Chondrocyte (in vitro differentiated cells): Measurements from ENCODE around the gene GPC3. TPM values are rescaled to one million over a fixed set of nuclear protein-coding genes. Genes with fewer than 3 reads are reported as not detected.

Source experiments
- DNase-seq: peaks from one replicate; pipeline ENCODE4 v3.0.0; 2021; ENCODE audit warnings: mixed read lengths, low spot score
- H3K27ac Mint-ChIP-seq: one replicate; pipeline ENCODE4 v1.8.0; 2021; ENCODE audit warnings: mild to moderate bottlenecking, moderate library complexity, mixed read lengths; ENCODE audit not compliant: unreplicated experiment
- H3K27me3 Mint-ChIP-seq: 2 replicates; pipeline ENCODE4 v1.8.0; 2021; ENCODE audit warnings: low read depth, mixed read lengths
- H3K36me3 Mint-ChIP-seq: 2 replicates; pipeline ENCODE4 v1.8.0; 2021; ENCODE audit warnings: low read depth, mixed read lengths
- H3K4me1 Mint-ChIP-seq: 2 replicates; pipeline ENCODE4 v1.8.0; 2021; ENCODE audit warnings: low read depth, mild to moderate bottlenecking, mixed read lengths
- H3K4me3 Mint-ChIP-seq: one replicate; pipeline ENCODE4 v1.8.0; 2021; ENCODE audit warnings: mild to moderate bottlenecking, moderate library complexity, mixed read lengths; ENCODE audit not compliant: unreplicated experiment
- H3K9me3 Mint-ChIP-seq: 2 replicates; pipeline ENCODE4 v1.8.0; 2021; ENCODE audit warnings: low read depth, mixed read lengths
- CTCF ChIP-seq: fragments of 200-600 bp; sonication (generic); IDR thresholded peaks from 2 replicates; pipeline ENCODE4 v1.5.0; 2021; ENCODE audit warnings: antibody characterized with exemption, mild to moderate bottlenecking, moderate library complexity
- total RNA-seq: library from RNA; stranded (reverse); gene quantifications from 3 replicates; pipeline ENCODE4 v1.2.1, GENCODE V29; 2021

The GPC3 gene
- total RNA-seq, 1 donor from 2014 or later = 1.9 TPM

- H3K27ac Mint-ChIP-seq = no peak overlapping the region
Measured at GRCh38 chrX:133846311-133846710, 139.1 kb downstream of the GPC3 start.

GRCh38 chrX:133840415-133840814 lies 145.0 kb downstream of the GPC3 start:
- no peaks in the 10 kb centered on the region for H3K27me3 Mint-ChIP-seq
- H3K4me3 Mint-ChIP-seq = no peak overlapping the region
- no peak for TF ChIP-seq CTCF
- no peak for DNase-seq
- H3K9me3 Mint-ChIP-seq = no peaks in the 10 kb centered on the region
- H3K4me1 Mint-ChIP-seq = peaks cover 3% of the 10 kb centered on the region
- no peaks in the 10 kb centered on the region for H3K36me3 Mint-ChIP-seq
- H3K27ac Mint-ChIP-seq = no peak overlapping the region

More at GRCh38 chrX:133846311-133846710, 139.1 kb downstream of the GPC3 start:
- no peak for DNase-seq
- H3K27me3 Mint-ChIP-seq = no peaks in the 10 kb centered on the region
- no peak overlapping the region for H3K4me3 Mint-ChIP-seq
- no peak for TF ChIP-seq CTCF
- H3K9me3 Mint-ChIP-seq = no peaks in the 10 kb centered on the region
- H3K4me1 Mint-ChIP-seq = peaks cover 35% of the 10 kb centered on the region
- no peaks in the 10 kb centered on the region for H3K36me3 Mint-ChIP-seq

GRCh38 chrX:133838761-133839676 lies 146.4 kb downstream of the GPC3 start:
- Mint-ChIP-seq H3K27me3 (no peaks in the 10 kb centered on the region), H3K4me1 (peaks cover 3% of the 10 kb centered on the region), H3K27ac (no peak overlapping the region), H3K36me3 (no peaks in the 10 kb centered on the region), H3K4me3 (no peak overlapping the region), H3K9me3 (no peaks in the 10 kb centered on the region)
- no peak for DNase-seq
- TF ChIP-seq CTCF = peak; percentile 90

- H3K27me3 Mint-ChIP-seq = no peaks in the 10 kb centered on the region
- DNase-seq = no peak
- H3K4me3 Mint-ChIP-seq = no peak overlapping the region
- H3K36me3 Mint-ChIP-seq = no peaks in the 10 kb centered on the region
- no peaks in the 10 kb centered on the region for H3K9me3 Mint-ChIP-seq
- peaks cover 3% of the 10 kb centered on the region for H3K4me1 Mint-ChIP-seq
- no peak for TF ChIP-seq CTCF
- H3K27ac Mint-ChIP-seq = no peak overlapping the region
Measured at GRCh38 chrX:133837091-133837490, 148.3 kb downstream of the GPC3 start.

GRCh38 chrX:133836561-133836960 lies 148.8 kb downstream of the GPC3 start:
- TF ChIP-seq CTCF = no peak
- H3K9me3 Mint-ChIP-seq = no peaks in the 10 kb centered on the region

More at GRCh38 chrX:133836561-133836960, 148.8 kb downstream of the GPC3 start:
- no peak overlapping the region for H3K27ac Mint-ChIP-seq
- H3K36me3 Mint-ChIP-seq = no peaks in the 10 kb centered on the region
- H3K4me1 Mint-ChIP-seq = peaks cover 3% of the 10 kb centered on the region
- no peaks in the 10 kb centered on the region for H3K27me3 Mint-ChIP-seq
- no peak for DNase-seq
- H3K4me3 Mint-ChIP-seq = no peak overlapping the region
